ENCODE data around the gene RTEL1.

The RTEL1 gene

GRCh38 chr20:63645218-63645617, 12.9 kb upstream of the RTEL1 start:
- ATAC-seq = no peak
- no peak for TF ChIP-seq TCF4 (CRISPR knock-in tag; IDR thresholded peaks at IDR 0.05; ENCODE audit: borderline replicate concordance)
- no peak for TF ChIP-seq ARNTL (CRISPR knock-in tag; IDR thresholded peaks at IDR 0.05; ENCODE audit: borderline replicate concordance, low read depth)
- no peak for TF ChIP-seq CSRNP3 (CRISPR knock-in tag; IDR thresholded peaks at IDR 0.05)
- TF ChIP-seq TSHZ2 (CRISPR knock-in tag; IDR thresholded peaks at IDR 0.05) = no peak
- TF ChIP-seq CSDC2 (CRISPR knock-in tag; IDR thresholded peaks at IDR 0.05) = no peak
- no peak for TF ChIP-seq PATZ1 (CRISPR knock-in tag; IDR thresholded peaks at IDR 0.05; ENCODE audit: borderline replicate concordance)
- no peak for TF ChIP-seq PPARA (CRISPR knock-in tag; IDR thresholded peaks at IDR 0.05; ENCODE audit: borderline replicate concordance)
- no peak for TF ChIP-seq ZNF8 (CRISPR knock-in tag; IDR thresholded peaks at IDR 0.05)
- no peak for TF ChIP-seq ZNF565 (CRISPR knock-in tag; conservative IDR thresholded peaks at IDR 0.05; ENCODE audit: low read depth)
- no peak for TF ChIP-seq ZFP30 (CRISPR knock-in tag; IDR thresholded peaks at IDR 0.05)
- no peak for TF ChIP-seq GLIS3 (CRISPR knock-in tag; IDR thresholded peaks at IDR 0.05)
- TF ChIP-seq OSR1 (CRISPR knock-in tag; IDR thresholded peaks at IDR 0.05) = no peak
- TF ChIP-seq POU6F1 (CRISPR knock-in tag; IDR thresholded peaks at IDR 0.05; ENCODE audit: borderline replicate concordance, low read depth) = no peak
- no peak for TF ChIP-seq BACH2 (CRISPR knock-in tag; IDR thresholded peaks at IDR 0.05; ENCODE audit: borderline replicate concordance)
- TF ChIP-seq ZC3H10 (CRISPR knock-in tag; IDR thresholded peaks at IDR 0.05) = no peak
- TF ChIP-seq RARB (CRISPR knock-in tag; IDR thresholded peaks at IDR 0.05) = no peak

GRCh38 chr20:63648190-63648589, 9.9 kb upstream of the RTEL1 start:
- ATAC-seq = no peak
- TF ChIP-seq PATZ1 (CRISPR knock-in tag; IDR thresholded peaks at IDR 0.05; ENCODE audit: borderline replicate concordance) (no peak), TOX (CRISPR knock-in tag; IDR thresholded peaks at IDR 0.05; ENCODE audit: borderline replicate concordance) (no peak), ESRRG (CRISPR knock-in tag; IDR thresholded peaks at IDR 0.05) (no peak), ZC3H10 (CRISPR knock-in tag; IDR thresholded peaks at IDR 0.05) (no peak), SNAI2 (CRISPR knock-in tag; IDR thresholded peaks at IDR 0.05) (no peak), TSHZ2 (CRISPR knock-in tag; IDR thresholded peaks at IDR 0.05) (no peak), CSRNP3 (CRISPR knock-in tag; IDR thresholded peaks at IDR 0.05) (no peak), ZNF70 (CRISPR knock-in tag; IDR thresholded peaks at IDR 0.05) (no peak), RARB (CRISPR knock-in tag; IDR thresholded peaks at IDR 0.05) (no peak), POU6F1 (CRISPR knock-in tag; IDR thresholded peaks at IDR 0.05; ENCODE audit: borderline replicate concordance, low read depth) (no peak), TCF4 (CRISPR knock-in tag; IDR thresholded peaks at IDR 0.05; ENCODE audit: borderline replicate concordance) (no peak), CREB5 (CRISPR knock-in tag; IDR thresholded peaks at IDR 0.05; ENCODE audit: low read depth) (no peak), ZFP30 (CRISPR knock-in tag; IDR thresholded peaks at IDR 0.05) (no peak), GLIS3 (CRISPR knock-in tag; IDR thresholded peaks at IDR 0.05) (no peak), ISL1 (CRISPR knock-in tag; IDR thresholded peaks at IDR 0.05) (no peak)

Data from SK-N-SH treated with all-trans-retinoic acid at 6 μM for 48 hours (cell line).